VCaP (cell line): ENCODE data around the gene ARHGAP42.

Source experiments
- H3K27ac ChIP-seq: fragments of 450-650 bp; 2 replicates; pipeline ENCODE4 v1.5.1; 2017
- TF ChIP-seq, protein P1 (sequence below): fragments of 450-650 bp; conservative IDR thresholded peaks from 2 replicates; pipeline ENCODE4 v1.5.1; 2017; ENCODE audit warnings: mild to moderate bottlenecking, moderate library complexity

ARHGAP42 gene

DNA sequence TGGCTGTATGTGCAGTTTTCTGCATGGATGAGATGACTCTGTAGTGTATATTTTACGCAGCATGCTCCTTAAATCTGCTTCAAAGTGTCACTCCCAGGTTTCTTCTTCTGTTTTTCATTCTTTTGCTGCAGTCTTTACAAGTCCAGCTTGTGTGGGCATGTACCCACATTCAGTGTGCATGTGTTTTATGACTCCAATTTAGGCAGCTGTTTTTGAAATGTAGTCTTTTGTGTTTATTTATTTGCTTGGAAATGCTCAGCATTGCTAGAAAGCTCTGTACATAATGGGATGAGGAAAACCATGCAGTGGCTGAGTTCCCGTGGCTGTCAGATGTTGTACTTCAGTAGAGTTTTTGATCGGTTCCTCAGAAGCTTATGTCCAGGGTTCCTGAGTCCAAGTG is 138.5 kb downstream of the ARHGAP42 start:
- TF ChIP-seq, protein P1, sequence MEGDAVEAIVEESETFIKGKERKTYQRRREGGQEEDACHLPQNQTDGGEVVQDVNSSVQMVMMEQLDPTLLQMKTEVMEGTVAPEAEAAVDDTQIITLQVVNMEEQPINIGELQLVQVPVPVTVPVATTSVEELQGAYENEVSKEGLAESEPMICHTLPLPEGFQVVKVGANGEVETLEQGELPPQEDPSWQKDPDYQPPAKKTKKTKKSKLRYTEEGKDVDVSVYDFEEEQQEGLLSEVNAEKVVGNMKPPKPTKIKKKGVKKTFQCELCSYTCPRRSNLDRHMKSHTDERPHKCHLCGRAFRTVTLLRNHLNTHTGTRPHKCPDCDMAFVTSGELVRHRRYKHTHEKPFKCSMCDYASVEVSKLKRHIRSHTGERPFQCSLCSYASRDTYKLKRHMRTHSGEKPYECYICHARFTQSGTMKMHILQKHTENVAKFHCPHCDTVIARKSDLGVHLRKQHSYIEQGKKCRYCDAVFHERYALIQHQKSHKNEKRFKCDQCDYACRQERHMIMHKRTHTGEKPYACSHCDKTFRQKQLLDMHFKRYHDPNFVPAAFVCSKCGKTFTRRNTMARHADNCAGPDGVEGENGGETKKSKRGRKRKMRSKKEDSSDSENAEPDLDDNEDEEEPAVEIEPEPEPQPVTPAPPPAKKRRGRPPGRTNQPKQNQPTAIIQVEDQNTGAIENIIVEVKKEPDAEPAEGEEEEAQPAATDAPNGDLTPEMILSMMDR: no peak
- H3K27ac ChIP-seq: no peak overlapping the region

DNA sequence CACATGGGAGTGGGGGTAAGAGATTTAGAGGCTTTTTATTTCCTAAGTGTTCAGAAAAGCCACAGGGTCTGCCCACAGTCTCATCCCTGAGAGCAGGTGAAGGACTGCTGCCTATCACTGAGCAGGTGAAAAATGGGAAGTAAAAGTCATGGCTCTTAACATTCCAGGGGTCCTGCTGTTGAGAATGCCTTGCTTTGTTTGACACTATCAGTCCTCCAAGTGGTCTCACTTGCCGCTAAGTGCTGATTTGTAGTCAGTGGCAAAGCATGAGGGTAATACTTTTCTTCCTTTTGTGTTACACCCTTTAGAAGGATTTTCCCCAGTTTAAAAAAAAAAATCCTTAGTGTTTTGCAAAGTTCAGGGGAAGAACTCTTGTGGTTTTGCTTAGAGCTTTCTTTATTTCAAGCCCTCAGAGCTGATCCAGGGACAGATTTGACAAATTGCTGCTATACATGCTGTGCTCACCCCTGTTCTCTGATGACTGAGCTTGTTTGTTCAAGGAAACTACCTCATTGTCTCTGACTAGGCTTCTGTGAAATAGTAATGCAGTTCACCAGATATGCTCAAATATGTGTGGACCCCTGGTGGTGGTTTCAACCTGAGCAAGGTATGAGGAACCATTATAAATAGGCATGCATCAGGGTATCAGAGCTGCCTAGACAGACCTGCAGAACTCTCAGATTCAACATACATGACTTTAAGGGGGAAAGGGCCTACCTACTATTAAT is 141.0 kb downstream of the ARHGAP42 start:
- H3K27ac ChIP-seq: no peak overlapping the region
- TF ChIP-seq, protein P1: peak; percentile 67

DNA sequence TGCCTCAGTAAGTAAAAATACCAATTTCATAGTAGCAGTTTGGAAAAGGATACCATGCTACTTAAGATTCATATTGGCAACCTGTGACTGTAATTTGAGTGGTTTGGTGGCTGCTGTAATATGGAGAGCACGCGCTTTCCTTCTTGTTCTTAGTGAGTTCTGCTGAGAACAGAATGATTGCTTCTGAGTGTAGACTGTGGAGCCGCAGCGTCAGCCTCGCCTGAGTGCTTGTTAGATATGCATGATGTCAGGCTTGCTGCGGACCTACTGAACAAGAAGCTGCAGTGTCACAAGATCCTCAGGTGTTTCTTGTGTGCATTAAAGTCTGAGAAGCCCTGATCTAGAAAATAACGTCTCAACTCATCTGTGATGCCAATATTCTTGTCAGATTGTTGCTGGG is 143.2 kb downstream of the ARHGAP42 start:
- H3K27ac ChIP-seq: no peak overlapping the region
- TF ChIP-seq, protein P1: no peak

DNA sequence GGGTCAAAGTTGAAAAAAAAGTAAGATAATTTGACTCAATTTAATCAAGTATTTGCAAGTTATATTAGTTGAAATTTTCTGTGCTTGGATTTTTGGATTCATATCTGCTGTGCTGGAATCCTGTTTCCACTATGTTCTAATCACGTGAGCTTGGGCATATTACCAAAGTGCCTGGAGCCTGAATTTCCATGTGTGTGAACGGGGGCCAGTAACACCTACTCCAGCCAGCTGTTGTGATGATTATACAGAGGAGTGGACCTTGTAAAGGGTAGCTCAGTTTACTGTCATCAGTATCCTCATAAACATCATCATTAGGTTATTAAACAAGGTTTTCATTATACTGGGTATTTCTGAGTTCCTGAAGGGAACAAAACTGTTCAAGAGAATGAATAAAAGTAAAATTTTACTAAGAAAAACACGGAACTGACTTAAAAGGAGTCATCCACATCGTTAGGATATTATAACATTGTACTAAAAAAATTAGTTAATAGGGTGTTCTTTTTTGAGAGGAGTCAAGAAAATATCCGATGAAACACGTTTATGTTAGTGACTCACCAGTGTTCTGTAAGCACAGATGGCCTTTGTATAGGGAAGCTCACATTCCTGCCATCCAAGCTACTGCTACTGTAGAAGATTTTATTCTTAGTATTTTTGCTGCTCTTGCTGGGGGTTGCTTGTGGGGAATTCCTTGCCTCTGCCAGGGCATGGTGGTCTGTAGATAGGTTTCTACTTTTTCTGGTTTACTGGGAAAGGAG is 144.1 kb downstream of the ARHGAP42 start:
- TF ChIP-seq, protein P1: no peak
- no peak overlapping the region for H3K27ac ChIP-seq

DNA sequence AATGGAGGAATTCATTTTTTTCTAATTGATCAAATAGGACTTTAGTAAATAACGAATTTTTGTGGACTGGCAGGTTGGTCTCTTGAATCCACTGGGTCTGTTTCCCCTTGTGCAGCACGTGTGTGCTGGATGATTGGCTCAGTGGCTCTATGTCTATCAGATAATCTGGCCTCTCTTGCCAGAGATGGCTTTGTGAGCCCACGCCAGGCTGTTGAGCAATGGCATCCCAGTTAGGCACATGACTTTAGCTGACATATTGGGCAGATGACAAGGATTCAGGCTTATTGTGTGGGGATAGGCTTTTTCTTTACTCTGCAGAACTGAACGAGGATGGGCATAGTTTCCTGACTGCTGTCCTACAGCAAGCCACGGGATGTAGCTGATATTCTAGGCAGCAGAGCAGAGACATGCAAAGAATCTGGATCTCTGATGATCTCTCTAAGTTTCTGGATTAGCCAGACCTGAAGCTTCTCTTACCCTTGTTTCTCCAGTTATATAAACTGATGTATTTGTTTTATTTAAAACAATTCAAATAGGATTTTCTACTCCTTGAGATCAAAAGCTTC is 144.9 kb downstream of the ARHGAP42 start:
- H3K27ac ChIP-seq: no peak overlapping the region
- TF ChIP-seq, protein P1: no peak

DNA sequence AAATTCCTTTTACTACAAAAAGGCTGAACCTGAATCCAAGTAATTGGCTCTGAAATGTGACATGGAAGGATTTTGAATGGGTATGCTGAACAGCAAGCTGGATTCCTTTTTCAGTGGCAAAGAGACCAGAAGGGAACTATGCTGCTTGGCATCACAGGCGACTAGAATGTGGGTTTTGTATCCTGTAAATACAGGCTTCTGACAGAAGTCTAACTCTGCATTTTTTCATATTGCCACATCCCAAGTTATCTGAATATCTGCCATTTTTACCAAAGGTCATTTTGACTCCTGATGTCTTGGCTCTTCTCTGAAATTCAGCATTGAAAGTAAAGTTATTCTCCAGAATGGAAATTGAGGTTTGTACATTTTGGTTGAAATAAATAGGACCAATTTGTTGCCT is 145.7 kb downstream of the ARHGAP42 start:
- TF ChIP-seq, protein P1: no peak
- no peak overlapping the region for H3K27ac ChIP-seq

DNA sequence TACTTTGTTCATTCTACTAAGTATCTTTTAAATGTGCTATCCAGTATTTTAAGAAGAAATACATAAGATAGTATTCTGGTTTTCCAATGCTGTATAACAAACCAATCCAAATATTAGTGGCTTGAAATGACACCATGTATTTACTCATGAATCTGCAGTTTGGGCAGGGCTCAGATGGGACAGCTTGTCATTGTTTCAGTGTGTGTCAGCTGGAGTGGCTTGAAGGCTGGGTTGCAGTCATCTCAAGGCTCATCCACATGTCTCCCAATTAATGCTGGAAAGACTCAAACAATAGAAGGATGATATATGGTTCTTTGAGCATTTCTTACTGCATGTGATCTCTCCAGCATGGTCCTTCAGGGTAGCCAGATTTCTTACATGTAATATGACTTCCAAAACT is 146.2 kb downstream of the ARHGAP42 start:
- no peak overlapping the region for H3K27ac ChIP-seq
- TF ChIP-seq, protein P1: no peak
